HEK293 (cell line): ENCODE measurements around the gene ATXN7.

Experiments
- CTCF ChIA-PET: fragments of 350-600 bp; formaldehyde crosslinking; extraction: SDS; loops from one replicate; lab custom pipeline; 2021; ENCODE audit warnings: antibody characterized with exemption; lab: Yijun Ruan, JAX
- POLR2A ChIA-PET: fragments of 300-600 bp; formaldehyde crosslinking; extraction: SDS; loops from one replicate; lab custom pipeline; 2020; ENCODE audit warnings: antibody characterized with exemption, inconsistent platforms; lab: Yijun Ruan, JAX
- H3K27ac ChIP-seq: fragments of 200-500 bp; sonication (Bioruptor generic); 2 replicates; pipeline ENCODE4 v1.5.1; 2014; ENCODE audit warnings: low read depth, low read length, control low read depth, inconsistent platforms; ENCODE audit errors: extremely low read depth
- H3K36me3 ChIP-seq, 2 experiments: fragments of 200-500 bp in 1 of 2; sonication (Bioruptor generic) in 1 of 2; 1 replicate in 1 of 2; 2 replicates in 1 of 2; pipeline ENCODE4 v1.5.1; 2014 to 2017; ENCODE audit warnings: inconsistent platforms in 2 of 2, low read length in 2 of 2; ENCODE audit not compliant: control insufficient read depth in 2 of 2, insufficient read depth in 1 of 2
- H3K4me1 ChIP-seq: fragments of 200-500 bp; sonication (Bioruptor generic); 2 replicates; pipeline ENCODE4 v1.5.1; 2014; ENCODE audit warnings: mild to moderate bottlenecking, low read length, inconsistent platforms; ENCODE audit not compliant: control insufficient read depth, insufficient read depth
- H3K4me3 ChIP-seq: 2 replicates; pipeline ENCODE4 v1.5.1; 2011; ENCODE audit warnings: low read depth, mild to moderate bottlenecking, control low read depth, low read length, moderate library complexity
- H3K9me3 ChIP-seq: fragments of 200-500 bp; sonication (Bioruptor generic); 2 replicates; pipeline ENCODE4 v1.5.1; 2014; ENCODE audit warnings: low read depth, low read length, inconsistent platforms; ENCODE audit not compliant: control insufficient read depth, insufficient read depth
- KLF10 ChIP-seq: fragments of 450-650 bp; IDR thresholded peaks from 2 replicates; pipeline ENCODE4 v1.5.1; 2018; ENCODE audit warnings: missing biosample characterization, mild to moderate bottlenecking, missing genetic modification characterization
- SALL2 ChIP-seq: fragments of 450-650 bp; formaldehyde crosslinking; IDR thresholded peaks from 2 replicates; pipeline ENCODE4 v1.5.0; 2017; ENCODE audit warnings: missing biosample characterization, mild to moderate bottlenecking, missing genetic modification characterization, borderline replicate concordance
- TRIM28 ChIP-seq: IDR thresholded peaks from 2 replicates; pipeline ENCODE4 v1.6.1; 2011; ENCODE audit warnings: low read length, control low read depth, borderline replicate concordance
- ZBTB20 ChIP-seq: fragments of 450-650 bp; formaldehyde crosslinking; IDR thresholded peaks from 2 replicates; pipeline ENCODE4 v1.5.1; 2016; ENCODE audit warnings: missing biosample characterization, missing genetic modification characterization
- ZFP37 ChIP-seq: fragments of 450-650 bp; formaldehyde crosslinking; IDR thresholded peaks from 2 replicates; pipeline ENCODE4 v1.5.1; 2016; ENCODE audit warnings: missing biosample characterization, missing genetic modification characterization
- ZNF155 ChIP-seq: fragments of 450-650 bp; formaldehyde crosslinking; IDR thresholded peaks from 2 replicates; pipeline ENCODE4 v1.5.1; 2016; ENCODE audit warnings: missing biosample characterization, missing genetic modification characterization
- ZNF184 ChIP-seq: fragments of 450-650 bp; IDR thresholded peaks from 2 replicates; pipeline ENCODE4 v1.5.1; 2018; ENCODE audit warnings: missing biosample characterization, mild to moderate bottlenecking, missing genetic modification characterization
- ZNF223 ChIP-seq: fragments of 450-650 bp; formaldehyde crosslinking; IDR thresholded peaks from 2 replicates; pipeline ENCODE4 v1.5.1; 2016; ENCODE audit warnings: missing biosample characterization, missing genetic modification characterization
- ZNF324 ChIP-seq: fragments of 450-650 bp; formaldehyde crosslinking; IDR thresholded peaks from 2 replicates; pipeline ENCODE4 v1.5.1; 2016; ENCODE audit warnings: missing biosample characterization, missing genetic modification characterization
- ZNF341 ChIP-seq: fragments of 450-650 bp; formaldehyde crosslinking; IDR thresholded peaks from 2 replicates; pipeline ENCODE4; 2016; ENCODE audit warnings: low read depth, missing biosample characterization, missing genetic modification characterization
- ZNF416 ChIP-seq: fragments of 450-650 bp; formaldehyde crosslinking; IDR thresholded peaks from 2 replicates; pipeline ENCODE4 v1.5.1; 2016; ENCODE audit warnings: missing biosample characterization, missing genetic modification characterization
- ZNF426 ChIP-seq: fragments of 450-650 bp; formaldehyde crosslinking; IDR thresholded peaks from 2 replicates; pipeline ENCODE4 v1.5.1; 2017; ENCODE audit warnings: missing biosample characterization, missing genetic modification characterization, mild to moderate bottlenecking, inconsistent platforms, moderate library complexity
- ZNF600 ChIP-seq: fragments of 450-650 bp; formaldehyde crosslinking; IDR thresholded peaks from 2 replicates; pipeline ENCODE4 v1.5.1; 2016; ENCODE audit warnings: missing biosample characterization, missing genetic modification characterization
- ZNF747 ChIP-seq: fragments of 450-650 bp; formaldehyde crosslinking; IDR thresholded peaks from 2 replicates; pipeline ENCODE4 v1.5.1; 2016; ENCODE audit warnings: missing biosample characterization, missing genetic modification characterization
- ZNF776 ChIP-seq: fragments of 450-650 bp; formaldehyde crosslinking; IDR thresholded peaks from 2 replicates; pipeline ENCODE4 v1.5.0; 2017; ENCODE audit warnings: missing biosample characterization, missing genetic modification characterization, borderline replicate concordance
- ZNF792 ChIP-seq: fragments of 450-650 bp; formaldehyde crosslinking; IDR thresholded peaks from 2 replicates; pipeline ENCODE4 v1.5.1; 2016; ENCODE audit warnings: missing biosample characterization, missing genetic modification characterization
- TF ChIP-seq, protein P1 (sequence below): fragments of 450-650 bp; formaldehyde crosslinking; IDR thresholded peaks from 2 replicates; pipeline ENCODE4 v1.5.1; 2016; ENCODE audit warnings: missing biosample characterization, missing genetic modification characterization
- TF ChIP-seq, protein P2 (sequence below): fragments of 450-650 bp; formaldehyde crosslinking; IDR thresholded peaks from 2 replicates; pipeline ENCODE4 v1.5.1; 2017; ENCODE audit warnings: missing biosample characterization, missing genetic modification characterization
- TF ChIP-seq, protein P3 (sequence below): fragments of 450-650 bp; formaldehyde crosslinking; IDR thresholded peaks from 2 replicates; pipeline ENCODE4 v1.5.1; 2016; ENCODE audit warnings: missing biosample characterization, missing genetic modification characterization

ATXN7 gene

DNA sequence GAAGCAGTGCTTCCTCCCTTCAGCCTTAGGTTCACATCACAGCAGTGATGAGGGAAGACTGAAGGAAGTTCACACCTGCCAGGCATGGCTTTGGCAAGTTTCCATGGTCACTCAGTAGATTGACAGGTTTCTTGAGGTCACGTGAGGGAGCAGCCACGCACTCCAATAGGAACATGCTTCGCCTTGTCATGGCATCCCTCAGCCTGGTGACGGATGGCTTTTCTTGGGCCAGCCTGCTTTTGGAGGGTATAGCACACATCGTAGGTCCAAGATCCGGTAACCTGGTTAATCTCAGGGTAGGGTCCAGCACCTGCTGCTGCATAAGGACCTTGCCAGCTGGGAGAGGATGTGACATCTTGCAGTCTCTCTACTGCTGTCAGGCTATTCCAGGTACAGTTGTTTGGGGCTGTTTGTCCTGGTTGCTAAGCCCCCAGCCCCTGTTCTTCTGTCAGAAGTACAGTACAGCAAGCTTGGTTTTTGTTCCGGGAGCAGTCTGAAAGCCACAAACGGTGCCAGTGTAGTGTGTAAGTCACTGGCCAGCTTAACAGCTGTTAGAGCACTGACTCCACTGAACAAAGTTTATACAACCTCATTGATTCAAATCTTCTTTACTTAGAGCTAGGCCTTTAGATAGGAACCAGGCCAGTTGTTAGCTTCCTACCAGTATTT, 117.3 kb downstream of the ATXN7 start:
- CTCF ChIA-PET: interaction anchor here (1.0 to 1.2 kb wide), 2 partner anchors 13 to 43 kb away, joined by 3 read pairs; partner anchors contain the start of gene PSMD6
- no peak overlapping the region for H3K27ac ChIP-seq
- peaks cover 0 to 47% of the 10 kb centered on the region in 2 experiments; a peak in 1 of 3 replicates for H3K36me3 ChIP-seq
- no peak overlapping the region for H3K4me3 ChIP-seq
- H3K9me3 ChIP-seq: no peaks in the 10 kb centered on the region
- peaks cover 5% of the 10 kb centered on the region; the same call in 1 of the 2 replicates for H3K4me1 ChIP-seq
- no peak for TF ChIP-seq ZFP37 (tag by site-specific recombination)
- no peak for TF ChIP-seq ZNF600 (tag by site-specific recombination)
- TF ChIP-seq ZNF155 (tag by site-specific recombination): no peak
- POLR2A ChIA-PET: no interaction called here

DNA sequence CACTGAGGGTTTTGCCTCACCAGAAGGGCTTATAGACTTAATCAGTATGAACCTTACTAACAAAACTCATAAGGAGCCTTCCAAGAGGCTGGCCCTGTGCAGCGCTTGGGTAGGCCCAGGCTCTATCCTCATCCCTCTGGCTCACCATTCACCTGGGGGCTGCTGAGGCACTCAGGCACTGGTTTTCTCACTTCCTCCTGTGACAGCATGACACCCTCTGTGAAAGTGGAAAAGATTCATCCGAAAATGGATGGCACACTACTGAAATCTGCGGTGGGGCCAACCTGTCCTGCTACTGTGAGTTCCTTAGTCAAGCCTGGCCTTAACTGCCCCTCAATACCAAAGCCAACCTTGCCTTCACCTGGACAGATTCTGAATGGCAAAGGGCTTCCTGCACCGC, 118.3 kb downstream of the ATXN7 start:
- POLR2A ChIA-PET: no interaction called here
- TF ChIP-seq ZNF747 (tag by site-specific recombination): no peak
- TF ChIP-seq TRIM28: no peak
- TF ChIP-seq ZNF776 (tag by site-specific recombination): no peak
- TF ChIP-seq ZBTB20 (tag by site-specific recombination): no peak
- TF ChIP-seq SALL2: no peak
- no peak for TF ChIP-seq ZNF324 (tag by site-specific recombination)
- TF ChIP-seq ZNF341 (tag by site-specific recombination): no peak
- TF ChIP-seq, protein P1, sequence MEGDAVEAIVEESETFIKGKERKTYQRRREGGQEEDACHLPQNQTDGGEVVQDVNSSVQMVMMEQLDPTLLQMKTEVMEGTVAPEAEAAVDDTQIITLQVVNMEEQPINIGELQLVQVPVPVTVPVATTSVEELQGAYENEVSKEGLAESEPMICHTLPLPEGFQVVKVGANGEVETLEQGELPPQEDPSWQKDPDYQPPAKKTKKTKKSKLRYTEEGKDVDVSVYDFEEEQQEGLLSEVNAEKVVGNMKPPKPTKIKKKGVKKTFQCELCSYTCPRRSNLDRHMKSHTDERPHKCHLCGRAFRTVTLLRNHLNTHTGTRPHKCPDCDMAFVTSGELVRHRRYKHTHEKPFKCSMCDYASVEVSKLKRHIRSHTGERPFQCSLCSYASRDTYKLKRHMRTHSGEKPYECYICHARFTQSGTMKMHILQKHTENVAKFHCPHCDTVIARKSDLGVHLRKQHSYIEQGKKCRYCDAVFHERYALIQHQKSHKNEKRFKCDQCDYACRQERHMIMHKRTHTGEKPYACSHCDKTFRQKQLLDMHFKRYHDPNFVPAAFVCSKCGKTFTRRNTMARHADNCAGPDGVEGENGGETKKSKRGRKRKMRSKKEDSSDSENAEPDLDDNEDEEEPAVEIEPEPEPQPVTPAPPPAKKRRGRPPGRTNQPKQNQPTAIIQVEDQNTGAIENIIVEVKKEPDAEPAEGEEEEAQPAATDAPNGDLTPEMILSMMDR (tag by site-specific recombination): no peak
- TF ChIP-seq ZNF223 (tag by site-specific recombination): no peak
- TF ChIP-seq, protein P2, sequence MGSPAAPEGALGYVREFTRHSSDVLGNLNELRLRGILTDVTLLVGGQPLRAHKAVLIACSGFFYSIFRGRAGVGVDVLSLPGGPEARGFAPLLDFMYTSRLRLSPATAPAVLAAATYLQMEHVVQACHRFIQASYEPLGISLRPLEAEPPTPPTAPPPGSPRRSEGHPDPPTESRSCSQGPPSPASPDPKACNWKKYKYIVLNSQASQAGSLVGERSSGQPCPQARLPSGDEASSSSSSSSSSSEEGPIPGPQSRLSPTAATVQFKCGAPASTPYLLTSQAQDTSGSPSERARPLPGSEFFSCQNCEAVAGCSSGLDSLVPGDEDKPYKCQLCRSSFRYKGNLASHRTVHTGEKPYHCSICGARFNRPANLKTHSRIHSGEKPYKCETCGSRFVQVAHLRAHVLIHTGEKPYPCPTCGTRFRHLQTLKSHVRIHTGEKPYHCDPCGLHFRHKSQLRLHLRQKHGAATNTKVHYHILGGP (tag by site-specific recombination): no peak
- no peak for TF ChIP-seq ZNF792 (tag by site-specific recombination)
- TF ChIP-seq, protein P3, sequence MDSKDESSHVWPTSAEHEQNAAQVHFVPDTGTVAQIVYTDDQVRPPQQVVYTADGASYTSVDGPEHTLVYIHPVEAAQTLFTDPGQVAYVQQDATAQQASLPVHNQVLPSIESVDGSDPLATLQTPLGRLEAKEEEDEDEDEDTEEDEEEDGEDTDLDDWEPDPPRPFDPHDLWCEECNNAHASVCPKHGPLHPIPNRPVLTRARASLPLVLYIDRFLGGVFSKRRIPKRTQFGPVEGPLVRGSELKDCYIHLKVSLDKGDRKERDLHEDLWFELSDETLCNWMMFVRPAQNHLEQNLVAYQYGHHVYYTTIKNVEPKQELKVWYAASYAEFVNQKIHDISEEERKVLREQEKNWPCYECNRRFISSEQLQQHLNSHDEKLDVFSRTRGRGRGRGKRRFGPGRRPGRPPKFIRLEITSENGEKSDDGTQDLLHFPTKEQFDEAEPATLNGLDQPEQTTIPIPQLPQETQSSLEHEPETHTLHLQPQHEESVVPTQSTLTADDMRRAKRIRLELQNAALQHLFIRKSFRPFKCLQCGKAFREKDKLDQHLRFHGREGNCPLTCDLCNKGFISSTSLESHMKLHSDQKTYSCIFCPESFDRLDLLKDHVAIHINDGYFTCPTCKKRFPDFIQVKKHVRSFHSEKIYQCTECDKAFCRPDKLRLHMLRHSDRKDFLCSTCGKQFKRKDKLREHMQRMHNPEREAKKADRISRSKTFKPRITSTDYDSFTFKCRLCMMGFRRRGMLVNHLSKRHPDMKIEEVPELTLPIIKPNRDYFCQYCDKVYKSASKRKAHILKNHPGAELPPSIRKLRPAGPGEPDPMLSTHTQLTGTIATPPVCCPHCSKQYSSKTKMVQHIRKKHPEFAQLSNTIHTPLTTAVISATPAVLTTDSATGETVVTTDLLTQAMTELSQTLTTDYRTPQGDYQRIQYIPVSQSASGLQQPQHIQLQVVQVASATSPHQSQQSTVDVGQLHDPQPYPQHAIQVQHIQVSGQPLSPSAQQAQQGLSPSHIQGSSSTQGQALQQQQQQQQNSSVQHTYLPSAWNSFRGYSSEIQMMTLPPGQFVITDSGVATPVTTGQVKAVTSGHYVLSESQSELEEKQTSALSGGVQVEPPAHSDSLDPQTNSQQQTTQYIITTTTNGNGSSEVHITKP (tag by site-specific recombination): no peak
- no peak for TF ChIP-seq ZNF184 (tag by site-specific recombination)
- TF ChIP-seq KLF10 (tag by site-specific recombination): no peak
- no peak for TF ChIP-seq ZNF416 (tag by site-specific recombination)
- TF ChIP-seq ZNF426 (tag by site-specific recombination): no peak

More for the DNA sequence above, 118.3 kb downstream of the ATXN7 start:
- Histone ChIP-seq H3K4me1 (no peaks in the 10 kb centered on the region), H3K9me3 (no peaks in the 10 kb centered on the region), H3K36me3 (peaks cover 0 to 49% of the 10 kb centered on the region in 2 experiments; a peak in 1 of 3 replicates), H3K4me3 (no peak overlapping the region), H3K27ac (no peak overlapping the region)
- CTCF ChIA-PET: interaction anchor here (0.6 to 1.0 kb wide), 2 partner anchors 42 to 633 kb away, joined by 3 read pairs; partner anchors contain the start of gene PSMD6
